HG03565 (cell line): ENCODE data around the gene MAML2.

ENCODE experiments used
- ATAC-seq: cut with Tn5 transposase; IDR thresholded peaks from one replicate; pipeline ENCODE4 v1.9.1; 2021; ENCODE audit warnings: mild to moderate bottlenecking, moderate library complexity; ENCODE audit not compliant: unreplicated experiment

Gene MAML2

DNA sequence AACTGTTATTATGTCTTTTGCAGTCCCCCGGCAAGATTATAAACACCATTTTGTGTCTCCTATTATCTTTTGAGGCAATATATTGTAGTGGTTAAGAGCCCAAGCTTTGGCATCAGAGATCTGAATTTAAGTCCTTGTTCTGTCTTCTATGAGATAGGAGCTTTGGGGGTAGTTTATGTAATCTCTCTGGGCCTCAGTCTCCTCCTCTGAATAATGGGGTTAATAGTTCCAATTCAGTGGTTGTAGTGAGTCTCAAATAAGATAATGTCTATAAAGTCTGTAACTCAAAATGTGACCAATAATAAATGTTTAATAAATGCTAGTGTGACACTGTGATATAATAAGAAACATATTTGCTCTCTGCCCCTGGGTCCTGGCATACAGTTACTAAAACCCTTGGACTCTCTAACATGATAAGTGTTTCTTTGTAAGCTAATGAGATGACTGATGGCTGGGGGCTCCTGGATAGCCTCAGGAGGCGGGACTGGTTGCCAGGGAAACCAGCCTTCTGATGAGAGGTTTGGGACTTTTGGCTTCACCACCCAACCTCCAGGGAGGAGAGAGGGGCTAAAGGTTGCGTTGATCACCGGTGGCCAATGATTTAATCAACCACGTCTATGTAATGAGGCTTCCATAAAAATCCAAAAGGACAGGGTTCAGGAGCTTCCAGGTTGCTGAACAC, 235.7 kb downstream of the MAML2 start:
- no peak for ATAC-seq

DNA sequence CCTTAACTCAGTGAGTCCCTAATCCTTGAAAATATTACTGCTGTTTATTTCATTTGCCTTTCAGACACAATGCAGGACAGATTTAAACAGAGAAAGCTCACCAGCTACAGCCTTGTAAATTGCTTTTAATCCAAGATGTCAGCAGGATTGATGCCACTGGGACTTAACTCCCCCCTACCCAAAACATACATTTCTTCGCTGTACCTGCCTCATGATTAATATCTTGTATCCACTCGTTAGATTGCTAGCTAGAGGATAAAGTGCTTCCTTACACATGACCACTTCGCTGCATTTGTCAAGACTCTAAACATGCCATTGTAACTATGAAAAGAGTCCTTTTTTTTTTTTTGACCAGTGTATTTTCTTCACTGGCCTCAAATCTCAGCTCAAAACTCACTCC, 236.3 kb downstream of the MAML2 start:
- no peak for ATAC-seq

- ATAC-seq, result no peak
Observed at GRCh38 chr11:96105944-96106343, 237.1 kb downstream of the MAML2 start.

- no peak for ATAC-seq
Observed at GRCh38 chr11:96105197-96105895, 237.6 kb downstream of the MAML2 start.

- no peak for ATAC-seq
Observed at GRCh38 chr11:96104496-96104895, 238.5 kb downstream of the MAML2 start.

- no peak for ATAC-seq
Observed at GRCh38 chr11:96103721-96104120, 239.3 kb downstream of the MAML2 start.

GRCh38 chr11:96103102-96103501, 239.9 kb downstream of the MAML2 start:
- no peak for ATAC-seq

- no peak for ATAC-seq
Observed at GRCh38 chr11:96102664-96103078, 240.3 kb downstream of the MAML2 start.

- no peak for ATAC-seq
Observed at GRCh38 chr11:96101146-96101545, 241.8 kb downstream of the MAML2 start.

- no peak for ATAC-seq
Observed at GRCh38 chr11:96098511-96099241, 244.3 kb downstream of the MAML2 start.

- no peak for ATAC-seq
Observed at GRCh38 chr11:96097844-96098421, 245.1 kb downstream of the MAML2 start.

GRCh38 chr11:96096360-96096759, 246.6 kb downstream of the MAML2 start:
- ATAC-seq, result no peak

GRCh38 chr11:96095884-96096303, 247.1 kb downstream of the MAML2 start:
- ATAC-seq, result no peak

DNA sequence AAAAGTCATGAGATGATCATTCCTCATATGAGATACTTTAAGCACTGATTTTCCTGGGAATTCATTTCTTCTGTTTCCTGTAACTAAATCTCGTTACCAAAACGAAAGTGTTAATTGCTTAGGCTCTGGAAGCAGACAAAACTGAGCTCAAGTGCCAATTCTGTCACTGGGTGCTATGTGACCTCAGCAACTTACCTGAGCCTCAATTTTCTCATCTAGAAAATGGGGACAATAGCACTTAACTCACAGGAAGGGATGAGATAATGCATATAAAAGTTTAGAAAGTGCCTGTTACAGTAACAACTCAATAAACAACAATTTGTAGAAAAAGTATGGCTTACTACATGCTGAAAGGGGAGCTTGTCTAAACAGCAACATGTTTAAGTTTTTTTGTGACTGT, 248.8 kb downstream of the MAML2 start:
- no peak for ATAC-seq

- no peak for ATAC-seq
Observed at GRCh38 chr11:96092511-96092910, 250.5 kb downstream of the MAML2 start.

DNA sequence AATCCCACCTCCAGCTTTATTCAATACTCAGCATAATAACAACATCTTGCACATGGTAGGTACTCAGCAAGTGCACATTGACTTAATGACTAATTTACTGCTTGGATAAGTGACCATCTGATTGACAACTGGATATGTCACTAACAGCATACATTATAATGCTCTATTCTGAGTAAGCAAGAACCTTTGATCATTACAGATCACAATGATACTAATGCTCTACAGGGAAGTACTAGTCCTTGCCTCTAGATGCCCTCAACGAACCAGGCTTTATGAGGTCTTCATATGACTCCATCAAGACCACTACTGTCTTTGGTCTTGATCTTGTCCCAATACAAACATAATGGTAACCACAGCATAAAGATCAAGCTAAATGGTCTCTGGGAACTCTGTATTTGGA, 251.5 kb downstream of the MAML2 start:
- no peak for ATAC-seq

GRCh38 chr11:96090711-96091110, 252.3 kb downstream of the MAML2 start:
- no peak for ATAC-seq

GRCh38 chr11:96088914-96089313, 254.1 kb downstream of the MAML2 start:
- no peak for ATAC-seq

DNA sequence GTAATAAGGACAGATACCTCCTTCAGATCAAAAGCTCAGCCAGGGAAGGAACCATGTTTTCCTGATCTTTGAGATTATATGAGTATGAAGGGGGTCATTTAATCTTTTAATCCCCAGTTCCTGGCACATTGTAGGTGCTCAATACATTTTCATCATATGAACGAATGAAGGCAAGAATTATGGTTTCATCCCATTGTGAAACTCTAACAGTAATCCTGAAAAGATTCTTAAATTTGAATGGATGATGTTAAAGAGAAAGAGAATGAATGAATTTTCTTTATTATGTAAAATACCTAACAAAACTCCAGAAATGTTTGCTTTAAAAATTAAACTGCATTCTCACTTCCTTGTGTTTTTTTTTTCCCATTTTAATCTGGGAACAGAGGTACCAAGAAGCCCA, 256.9 kb downstream of the MAML2 start:
- ATAC-seq, result no peak

DNA sequence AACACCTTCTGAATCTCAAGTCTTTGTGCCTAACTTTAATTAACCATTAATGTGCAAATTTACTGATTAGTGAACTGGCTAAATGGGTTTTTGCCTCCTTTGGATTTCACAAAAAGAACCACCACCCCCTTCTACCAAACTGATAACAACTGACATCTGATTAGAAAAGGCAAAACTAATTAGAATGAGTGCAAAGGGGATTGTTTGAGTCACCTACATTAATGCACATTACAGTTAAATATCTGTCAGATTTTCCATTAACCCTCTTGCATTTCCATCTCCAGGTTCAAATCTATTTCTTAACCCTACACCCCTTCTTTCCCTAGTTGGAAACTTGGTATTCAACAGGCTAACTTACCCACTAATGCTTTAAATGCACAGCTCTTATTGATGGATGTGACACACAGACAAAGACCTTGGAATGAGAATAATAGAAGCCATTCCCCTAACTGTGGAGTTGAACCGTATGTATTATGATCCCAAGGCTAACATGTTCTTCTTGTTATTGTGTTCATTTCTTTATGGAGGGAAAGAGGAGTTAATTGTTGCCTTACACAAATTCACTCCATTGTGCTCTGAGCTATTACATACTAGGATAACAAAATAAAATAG, 257.6 kb downstream of the MAML2 start:
- ATAC-seq, result no peak
